ENCODE data around the gene GPR45.

DNA sequence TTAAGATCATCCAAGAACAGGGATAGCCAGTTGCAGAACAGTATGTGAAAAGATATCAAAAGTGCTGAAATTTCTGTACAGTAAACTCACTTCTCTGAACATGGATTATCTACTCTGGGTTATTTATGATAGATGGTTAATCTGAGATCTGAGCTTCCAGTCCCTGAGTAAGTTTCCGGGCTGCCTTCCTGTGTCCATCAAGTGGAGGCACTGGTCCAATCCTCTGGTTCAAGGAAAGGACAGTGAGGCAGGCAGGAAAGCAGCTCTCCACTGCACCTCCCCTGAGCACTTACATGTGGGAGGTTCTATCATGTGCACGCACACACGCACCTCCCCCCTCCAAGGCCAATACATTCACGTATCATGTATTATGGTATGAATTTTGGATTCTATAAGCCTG is 32.5 kb downstream of the GPR45 start:
- TF ChIP-seq, protein P1, sequence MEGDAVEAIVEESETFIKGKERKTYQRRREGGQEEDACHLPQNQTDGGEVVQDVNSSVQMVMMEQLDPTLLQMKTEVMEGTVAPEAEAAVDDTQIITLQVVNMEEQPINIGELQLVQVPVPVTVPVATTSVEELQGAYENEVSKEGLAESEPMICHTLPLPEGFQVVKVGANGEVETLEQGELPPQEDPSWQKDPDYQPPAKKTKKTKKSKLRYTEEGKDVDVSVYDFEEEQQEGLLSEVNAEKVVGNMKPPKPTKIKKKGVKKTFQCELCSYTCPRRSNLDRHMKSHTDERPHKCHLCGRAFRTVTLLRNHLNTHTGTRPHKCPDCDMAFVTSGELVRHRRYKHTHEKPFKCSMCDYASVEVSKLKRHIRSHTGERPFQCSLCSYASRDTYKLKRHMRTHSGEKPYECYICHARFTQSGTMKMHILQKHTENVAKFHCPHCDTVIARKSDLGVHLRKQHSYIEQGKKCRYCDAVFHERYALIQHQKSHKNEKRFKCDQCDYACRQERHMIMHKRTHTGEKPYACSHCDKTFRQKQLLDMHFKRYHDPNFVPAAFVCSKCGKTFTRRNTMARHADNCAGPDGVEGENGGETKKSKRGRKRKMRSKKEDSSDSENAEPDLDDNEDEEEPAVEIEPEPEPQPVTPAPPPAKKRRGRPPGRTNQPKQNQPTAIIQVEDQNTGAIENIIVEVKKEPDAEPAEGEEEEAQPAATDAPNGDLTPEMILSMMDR (IDR thresholded peaks at IDR 0.05): no peak
- TF ChIP-seq POLR2A (IDR thresholded peaks at IDR 0.05): no peak
- TF ChIP-seq EP300 (IDR thresholded peaks at IDR 0.05): no peak
